ENCODE results near the gene TSPAN18.

TSPAN18 gene

DNA sequence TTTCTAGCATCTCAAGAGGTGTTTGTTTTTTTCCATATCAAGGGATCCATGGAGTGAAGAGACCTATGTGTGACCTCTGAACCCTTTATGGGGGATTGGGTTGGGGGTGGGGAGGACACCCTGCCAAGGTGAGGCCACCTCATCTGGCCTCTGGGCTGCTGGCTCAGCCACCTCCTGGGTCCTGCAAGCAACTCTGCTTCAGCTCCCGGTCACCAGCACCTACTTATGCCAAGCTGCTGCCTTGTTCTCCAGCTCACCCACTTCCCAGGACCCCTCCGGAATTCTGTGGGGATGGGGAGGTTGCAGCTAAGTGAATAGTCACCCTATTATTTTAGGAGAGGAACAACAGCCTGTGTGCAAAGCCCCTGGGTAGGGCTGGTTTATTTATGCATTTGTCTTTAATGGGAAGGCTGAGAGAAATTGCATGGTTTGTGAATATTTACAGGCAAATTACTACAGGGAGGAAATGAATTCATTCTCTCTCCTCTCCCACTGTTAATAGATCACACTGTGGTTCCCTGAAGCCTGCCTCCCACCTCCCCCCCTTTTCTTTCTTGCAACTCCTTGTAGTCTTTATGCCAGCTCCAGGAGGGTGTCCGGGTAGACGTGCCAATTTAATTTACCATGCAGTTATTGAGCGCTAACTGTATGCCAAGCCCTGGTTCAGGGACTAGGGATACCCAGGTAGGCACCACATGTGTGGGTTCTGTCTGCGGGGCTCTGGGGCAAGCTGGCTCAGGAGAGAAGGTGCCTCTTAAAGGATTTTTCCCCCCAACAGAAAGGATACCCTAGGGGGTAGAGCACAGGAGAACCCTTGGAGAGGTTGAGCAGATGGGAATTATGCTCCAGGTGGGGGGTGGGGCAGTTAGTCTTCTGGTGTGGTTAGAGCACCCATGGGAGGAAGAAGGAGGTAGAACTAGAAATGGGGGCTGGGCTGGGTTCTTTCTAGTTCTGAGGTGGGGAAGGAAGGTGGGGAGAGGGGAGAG is 50.7 kb downstream of the TSPAN18 start:
- no peak for DNase-seq (ENCODE audit: low read depth)

DNA sequence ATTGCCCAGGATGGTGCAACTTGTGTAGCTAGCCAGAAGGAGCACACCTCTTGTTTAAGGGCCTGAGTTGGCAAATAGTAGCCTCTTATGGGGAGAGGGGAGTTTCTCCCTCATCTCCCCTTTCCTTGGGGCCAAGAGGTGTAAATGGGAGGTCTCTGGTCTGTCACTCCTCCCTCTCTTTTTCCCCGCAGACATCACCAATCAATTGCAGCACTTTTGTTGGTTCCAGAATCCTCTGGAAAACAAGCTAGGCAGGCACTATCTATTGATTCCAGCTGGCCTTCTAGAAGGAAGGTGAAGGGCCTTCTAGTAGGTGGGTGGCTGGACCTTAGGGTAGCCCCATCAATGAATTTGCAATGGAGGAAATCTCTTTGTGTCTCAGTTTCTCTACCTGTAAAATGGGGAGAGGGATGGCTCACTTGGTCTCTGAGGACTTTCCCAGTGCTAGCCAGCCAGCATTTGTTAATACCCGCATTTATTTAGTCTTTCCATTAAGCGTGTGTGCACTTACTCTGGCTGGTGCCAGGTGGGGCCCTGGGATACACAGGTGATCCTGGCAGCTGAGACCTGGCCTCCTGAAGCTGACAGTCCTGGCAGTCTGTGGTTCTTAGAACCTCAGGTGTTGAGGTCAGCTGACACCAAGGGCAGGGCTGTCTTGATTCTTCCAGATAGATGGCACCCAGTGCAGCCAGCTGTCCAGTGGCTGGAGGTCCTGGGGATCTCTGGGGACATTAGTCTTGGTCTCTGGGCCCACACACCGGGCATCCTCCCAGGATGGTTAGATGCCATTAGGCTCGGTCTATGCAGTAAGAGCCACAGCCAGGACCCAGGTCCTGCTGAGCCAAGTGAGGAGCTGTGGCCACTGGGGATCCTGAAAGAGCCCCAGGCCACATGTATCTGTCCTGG is 51.7 kb downstream of the TSPAN18 start:
- DNase-seq (ENCODE audit: low read depth): no peak

DNA sequence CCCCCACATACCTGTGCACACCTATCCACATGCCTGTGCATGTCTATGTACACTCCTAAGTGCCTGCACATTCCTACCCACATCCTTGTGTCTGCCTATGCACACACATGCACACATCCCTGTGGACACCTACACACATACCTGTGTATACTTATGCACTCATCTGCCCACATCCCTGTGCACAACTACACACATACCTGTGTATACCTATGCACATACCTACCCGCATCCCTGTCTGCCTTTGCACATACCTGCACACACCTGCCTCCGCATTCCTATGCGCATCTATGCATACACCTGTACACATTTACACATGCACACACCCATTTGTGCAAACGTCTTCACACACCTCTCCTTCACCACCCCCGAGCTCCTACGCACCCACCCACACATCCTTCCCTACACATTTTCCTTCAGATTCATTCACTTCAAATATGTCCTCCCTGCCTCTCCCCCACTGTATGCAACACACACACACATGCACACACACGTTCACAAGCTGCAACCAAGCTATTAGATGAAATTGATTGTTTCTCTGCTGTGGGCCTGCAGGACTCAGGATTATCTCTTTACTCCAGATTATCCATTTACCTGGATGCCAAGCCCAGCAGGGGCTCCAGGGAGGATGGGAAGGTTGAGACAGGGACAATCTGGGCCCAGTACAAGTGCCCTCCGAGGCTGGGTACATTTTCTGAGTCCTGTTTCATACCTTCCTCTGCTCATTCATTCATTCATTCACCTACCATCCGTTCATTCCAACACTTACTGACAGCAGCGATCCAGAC is 53.2 kb downstream of the TSPAN18 start:
- no peak for DNase-seq (ENCODE audit: low read depth)

- no peak for DNase-seq (ENCODE audit: low read depth)
Observed at GRCh38 chr11:44780940-44781631, 54.3 kb downstream of the TSPAN18 start.

GRCh38 chr11:44781655-44782054 is 54.9 kb downstream of the TSPAN18 start:
- no peak for DNase-seq (ENCODE audit: low read depth)

DNA sequence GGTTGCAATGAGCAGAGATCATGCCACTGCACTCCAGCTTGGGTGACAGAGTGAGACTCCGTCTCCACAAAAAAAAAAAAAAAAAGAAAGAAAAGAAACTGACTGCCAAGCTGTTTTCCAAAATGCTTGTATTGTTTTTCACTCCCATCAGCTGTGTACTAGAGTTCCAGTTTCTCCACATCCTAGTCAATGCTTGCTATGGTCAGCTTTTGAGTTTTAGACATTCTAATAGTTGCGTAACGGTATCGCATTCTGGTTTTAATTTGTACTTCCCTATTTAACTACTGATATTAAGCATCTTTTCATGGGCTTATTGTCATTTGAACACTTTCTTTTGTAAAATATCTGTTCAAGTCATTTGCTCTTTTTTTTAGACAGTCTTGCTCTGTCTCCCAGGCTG is 55.7 kb downstream of the TSPAN18 start:
- no peak for DNase-seq (ENCODE audit: low read depth)

GRCh38 chr11:44784436-44784760 is 57.6 kb downstream of the TSPAN18 start:
- no peak for DNase-seq (ENCODE audit: low read depth)

DNA sequence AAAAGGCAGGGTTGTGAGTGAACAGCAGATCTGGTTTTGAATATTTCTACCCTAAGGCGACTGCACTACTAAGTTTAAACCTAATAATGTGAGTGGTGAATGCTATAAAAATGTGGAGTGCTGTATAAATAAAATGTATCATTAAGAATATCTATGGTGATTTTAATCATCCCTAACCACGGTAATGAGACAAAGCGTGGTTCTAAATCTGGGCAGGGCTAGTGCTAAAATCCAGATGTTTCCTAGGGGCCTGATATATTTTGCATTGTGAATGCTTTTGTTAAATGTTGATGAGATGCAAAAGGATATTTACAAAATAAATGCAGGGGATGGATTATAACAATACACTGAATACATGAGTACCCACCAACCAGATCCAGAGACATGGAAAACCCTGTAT is 58.1 kb downstream of the TSPAN18 start:
- no peak for DNase-seq (ENCODE audit: low read depth)

GRCh38 chr11:44785856-44786607 is 59.3 kb downstream of the TSPAN18 start:
- DNase-seq (ENCODE audit: low read depth): no peak

- DNase-seq (ENCODE audit: low read depth): no peak
Observed at GRCh38 chr11:44787070-44787469, 60.3 kb downstream of the TSPAN18 start.

GRCh38 chr11:44787981-44788380 is 61.2 kb downstream of the TSPAN18 start:
- DNase-seq (ENCODE audit: low read depth): no peak

- no peak for DNase-seq (ENCODE audit: low read depth)
Observed at GRCh38 chr11:44788536-44789261, 61.9 kb downstream of the TSPAN18 start.

DNA sequence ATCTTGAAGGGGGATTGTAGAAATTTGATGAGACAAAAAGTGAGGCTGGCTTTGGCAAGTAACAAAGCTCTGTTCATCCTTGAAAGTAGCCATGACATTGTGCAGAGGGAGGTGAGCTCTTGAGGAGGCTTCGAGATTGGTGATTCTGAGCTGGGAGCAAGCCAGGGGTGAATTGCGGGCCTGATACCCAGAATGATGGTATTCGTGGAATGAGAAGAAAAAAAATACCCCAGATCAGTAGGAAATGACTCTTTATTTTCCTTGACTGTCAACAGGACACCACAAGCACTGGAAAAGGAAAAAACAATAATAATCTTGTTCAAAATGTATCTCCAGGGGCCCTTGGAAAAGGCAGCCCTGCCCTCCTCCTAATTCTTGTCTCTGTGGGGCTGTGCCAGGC is 62.7 kb downstream of the TSPAN18 start:
- no peak for DNase-seq (ENCODE audit: low read depth)

DNA sequence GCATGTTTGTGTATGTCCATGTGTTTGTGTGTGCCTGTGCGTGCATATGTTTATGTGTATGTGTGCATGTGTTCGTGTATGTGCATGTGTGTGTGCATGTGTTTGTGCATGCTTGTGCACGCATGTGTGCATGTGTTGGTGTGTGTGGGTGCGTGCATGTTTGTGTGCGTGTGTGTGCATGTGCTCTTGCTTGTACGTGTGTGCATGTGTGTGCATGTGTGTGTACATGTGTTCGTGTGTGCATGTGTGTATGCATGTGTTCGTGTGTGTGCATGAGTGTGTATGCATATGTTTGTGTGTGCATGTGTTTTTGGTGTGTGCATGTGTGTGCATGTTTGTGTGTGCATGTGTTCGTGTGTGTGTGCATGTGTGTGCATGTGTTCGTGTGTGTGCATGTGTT is 63.4 kb downstream of the TSPAN18 start:
- DNase-seq (ENCODE audit: low read depth): no peak

- no peak for DNase-seq (ENCODE audit: low read depth)
Observed at GRCh38 chr11:44791316-44791925, 64.7 kb downstream of the TSPAN18 start.

GRCh38 chr11:44792171-44792570 is 65.4 kb downstream of the TSPAN18 start:
- no peak for DNase-seq (ENCODE audit: low read depth)

- DNase-seq (ENCODE audit: low read depth): no peak
Observed at GRCh38 chr11:44793350-44794090, 66.8 kb downstream of the TSPAN18 start.

- DNase-seq (ENCODE audit: low read depth): no peak
Observed at GRCh38 chr11:44795803-44796535, 69.2 kb downstream of the TSPAN18 start.
